WI38 (cell line): ENCODE results near the gene THRB.

Source experiments
- H3K4me3 ChIP-seq: 2 replicates; pipeline ENCODE4 v1.5.1; 2011; ENCODE audit warnings: low read depth, mild to moderate bottlenecking, control low read depth, low read length
- CTCF ChIP-seq: IDR thresholded peaks from 2 replicates; pipeline ENCODE4 v1.5.1; 2012; ENCODE audit warnings: low read depth, mild to moderate bottlenecking, control low read depth, low read length

THRB gene

GRCh38 chr3:24264011-24264410 lies 230.6 kb downstream of the THRB start:
- H3K4me3 ChIP-seq = no peak overlapping the region

GRCh38 chr3:24263069-24263668 lies 231.5 kb downstream of the THRB start:
- H3K4me3 ChIP-seq = no peak overlapping the region
- TF ChIP-seq CTCF = no peak

More at GRCh38 chr3:24264011-24264410, 230.6 kb downstream of the THRB start:
- TF ChIP-seq CTCF = no peak

GRCh38 chr3:24261521-24261920 lies 233.1 kb downstream of the THRB start:
- no peak for TF ChIP-seq CTCF
- no peak overlapping the region for H3K4me3 ChIP-seq

GRCh38 chr3:24259901-24260512 lies 234.6 kb downstream of the THRB start:
- H3K4me3 ChIP-seq = no peak overlapping the region
- TF ChIP-seq CTCF = no peak

- H3K4me3 ChIP-seq = no peak overlapping the region
- TF ChIP-seq CTCF = no peak
These were observed 235.7 kb downstream of the THRB start for GRCh38 chr3:24258727-24259600.

GRCh38 chr3:24258260-24258659 lies 236.4 kb downstream of the THRB start:
- no peak for TF ChIP-seq CTCF
- H3K4me3 ChIP-seq = no peak overlapping the region

GRCh38 chr3:24255414-24255813 lies 239.2 kb downstream of the THRB start:
- no peak overlapping the region for H3K4me3 ChIP-seq
- TF ChIP-seq CTCF = no peak
